ENCODE data around the gene KIF16B.
"Not testable (repeated sequence)": the region's sequence is repeated elsewhere in the genome, so short reads cannot be mapped to it uniquely, and the experiment has no call there.

The KIF16B gene

GRCh38 chr20:16573001-16573965, at the start of gene KIF16B:
Gene KIF16B, minus strand, starts transcription at chr20:16573448. Its CDS starts 173 bp downstream, at chr20:16573275.
- peak; percentile 24 for DNase-seq

GRCh38 chr20:16622501-16622900, 49.3 kb upstream of the KIF16B start:
- no peak for DNase-seq

- DNase-seq = no peak
These were observed 48.3 kb upstream of the KIF16B start for GRCh38 chr20:16621435-16622141.

GRCh38 chr20:16620961-16621360, 47.7 kb upstream of the KIF16B start:
- no peak for DNase-seq

- DNase-seq = no peak
These were observed 46.7 kb upstream of the KIF16B start for GRCh38 chr20:16619953-16620352.

- no peak for DNase-seq
These were observed 43.8 kb upstream of the KIF16B start for GRCh38 chr20:16617056-16617455.

- no peak for DNase-seq
These were observed 43.1 kb upstream of the KIF16B start for GRCh38 chr20:16616317-16616716.

- no peak for DNase-seq
These were observed 42.0 kb upstream of the KIF16B start for GRCh38 chr20:16615199-16615598.

GRCh38 chr20:16613954-16614353, 40.7 kb upstream of the KIF16B start:
- DNase-seq = no peak

GRCh38 chr20:16612706-16613105, 39.5 kb upstream of the KIF16B start:
- DNase-seq = no peak

- no peak for DNase-seq
These were observed 38.6 kb upstream of the KIF16B start for GRCh38 chr20:16611817-16612216.

GRCh38 chr20:16609066-16609465, 35.8 kb upstream of the KIF16B start:
- DNase-seq = no peak

GRCh38 chr20:16608277-16608650, 35.0 kb upstream of the KIF16B start:
- DNase-seq = no peak

- no peak for DNase-seq
These were observed 34.4 kb upstream of the KIF16B start for GRCh38 chr20:16607364-16608276.

GRCh38 chr20:16606468-16607070, 33.3 kb upstream of the KIF16B start:
- no peak for DNase-seq

GRCh38 chr20:16601047-16601446, 27.8 kb upstream of the KIF16B start:
- DNase-seq = no peak

- DNase-seq = no peak
These were observed 26.0 kb upstream of the KIF16B start for GRCh38 chr20:16599257-16599656.

GRCh38 chr20:16596991-16597390, 23.7 kb upstream of the KIF16B start:
- DNase-seq = no peak

- DNase-seq = not testable (repeated sequence)
These were observed 23.2 kb upstream of the KIF16B start for GRCh38 chr20:16596404-16596803.

- no peak for DNase-seq
These were observed 22.1 kb upstream of the KIF16B start for GRCh38 chr20:16595376-16595775.

- DNase-seq = no peak
These were observed 16.9 kb upstream of the KIF16B start for GRCh38 chr20:16590041-16590633.

- no peak for DNase-seq
These were observed 16.4 kb upstream of the KIF16B start for GRCh38 chr20:16589623-16590022.

All from NCI-H1436 treated with DMSO at 0.1 percent for 48 hours (cell line).